ENCODE results near the gene BRWD1.

BRWD1 gene

DNA sequence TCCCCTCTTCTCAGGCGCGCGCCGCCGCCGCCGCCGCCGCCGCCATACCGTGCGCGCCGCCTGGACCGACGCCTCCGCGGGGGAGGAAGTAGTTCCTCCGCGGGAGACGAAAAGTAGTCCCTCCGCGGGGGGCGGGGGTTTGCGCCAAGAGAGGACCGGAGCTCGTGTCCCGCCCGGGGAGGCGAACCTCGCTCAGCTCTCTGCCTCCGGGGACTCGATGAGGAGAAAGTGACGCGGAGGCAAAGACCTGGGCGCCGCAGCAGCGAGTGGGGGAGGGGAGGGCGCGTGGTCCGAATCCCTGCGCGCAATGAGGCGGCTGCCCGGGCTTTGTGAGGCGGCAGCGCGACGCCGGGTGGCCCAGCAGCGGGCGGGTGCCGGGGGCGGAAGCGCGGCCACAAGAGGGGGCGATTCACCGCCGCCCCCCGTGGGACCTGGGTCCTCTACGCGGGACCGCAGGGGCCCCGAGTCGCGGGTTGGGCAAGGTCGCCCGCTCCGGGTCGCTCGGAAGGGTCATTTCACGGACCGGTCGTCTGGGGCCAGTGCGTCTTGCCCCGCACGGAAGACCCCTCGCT is at the start of gene BRWD1:
BRWD1 (minus strand) TSS at position 62 of the 572 bp plus-strand sequence. CDS start 141 bp downstream, outside the sequence.
- DNase-seq: peak; percentile 95 to 99 (median 96)

DNA sequence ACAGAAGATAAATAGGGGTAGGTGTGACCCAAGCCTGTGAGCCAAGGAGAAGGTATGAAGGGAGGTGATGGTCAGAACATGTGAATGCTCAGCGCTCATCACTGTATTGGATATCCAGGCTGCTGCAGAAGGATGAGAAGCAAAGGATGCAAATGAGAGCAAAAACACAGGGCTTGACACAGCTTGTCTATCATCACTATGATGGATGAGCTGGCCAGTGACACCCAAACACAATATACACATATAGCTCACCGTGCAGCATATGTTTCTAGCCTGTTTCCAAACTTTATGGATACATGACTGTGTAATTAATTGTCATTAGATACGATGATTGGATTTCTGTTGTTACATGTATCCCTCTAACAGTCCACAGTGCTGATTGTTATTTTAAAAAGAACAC is 49.3 kb upstream of the BRWD1 start:
- DNase-seq: no peak

DNA sequence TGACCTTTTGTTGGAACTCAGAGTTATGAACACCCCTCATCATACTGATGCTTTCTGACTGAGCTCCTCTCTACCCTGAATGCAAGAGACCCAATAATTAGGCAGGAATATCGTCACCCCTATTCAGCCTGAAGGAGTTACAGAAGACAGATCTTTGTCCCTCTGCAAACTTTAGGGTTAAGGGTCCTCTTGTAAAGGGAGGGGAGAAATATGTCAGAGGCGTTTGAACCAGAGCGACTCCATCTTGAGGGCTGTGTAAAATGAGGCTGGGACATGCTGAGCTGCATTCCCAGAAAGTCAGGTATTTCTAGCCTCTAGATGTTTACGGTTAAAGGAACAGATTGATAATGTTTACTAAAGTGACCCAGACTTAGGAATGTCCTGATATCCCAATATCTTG is 46.0 kb upstream of the BRWD1 start:
- no peak for DNase-seq

GRCh38 chr21:39353295-39353694 is 39.9 kb upstream of the BRWD1 start:
- no peak for DNase-seq

GRCh38 chr21:39350094-39351005 is 36.9 kb upstream of the BRWD1 start:
- DNase-seq: no peak

DNA sequence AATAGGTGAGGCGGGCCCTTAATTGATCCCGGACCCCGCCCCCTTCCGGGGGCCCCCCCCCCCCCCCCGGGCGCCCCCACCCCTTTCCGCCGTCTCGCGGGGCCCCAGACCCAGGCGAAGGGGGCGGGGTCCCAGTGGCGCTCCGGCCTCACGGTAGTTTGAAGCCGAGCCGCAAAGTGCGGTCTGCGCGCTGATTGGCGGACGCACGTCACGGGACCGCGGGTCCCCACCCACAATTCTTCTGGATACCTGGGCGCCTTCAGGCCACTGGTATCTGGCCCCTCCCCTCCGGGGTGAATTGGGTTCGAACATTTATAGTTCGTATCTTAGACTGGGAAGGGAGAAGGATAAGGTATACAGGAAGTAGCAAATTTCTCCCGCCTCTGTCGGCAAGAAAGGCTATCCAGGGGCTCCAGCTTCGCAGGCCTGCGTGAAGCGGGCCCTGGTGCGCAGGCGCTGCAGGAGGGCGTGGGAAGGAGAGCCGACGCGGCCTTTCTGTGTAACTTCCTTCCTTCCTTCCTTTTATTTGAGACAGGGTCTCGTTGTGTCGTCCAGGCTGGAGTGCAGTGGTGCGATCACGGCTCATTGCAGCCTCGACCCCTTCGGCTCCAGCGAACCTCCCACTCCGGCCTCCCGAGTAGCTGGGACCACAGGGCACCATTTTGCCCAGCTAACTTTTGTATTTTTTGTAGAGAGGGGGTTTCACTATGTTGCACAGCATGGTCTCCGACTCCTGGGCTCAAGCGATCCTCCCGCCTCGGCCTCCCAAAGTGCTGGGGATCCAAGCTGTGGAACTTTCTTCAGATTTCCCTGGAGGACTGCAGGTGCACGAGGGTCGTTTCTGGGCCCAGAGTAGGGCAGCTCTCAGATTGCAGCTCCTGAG is 36.0 kb upstream of the BRWD1 start:
- DNase-seq: peak; percentile 98 to 99 (median 99)

GRCh38 chr21:39348355-39349210 is 35.2 kb upstream of the BRWD1 start, which contains the start of gene HMGN1:
Gene HMGN1 (minus strand): TSS chr21:39349088. CDS start chr21:39348917, 171 bp downstream.
- DNase-seq: peak; percentile 96 to 99 (median 98)

GRCh38 chr21:39348040-39348354 is 34.6 kb upstream of the BRWD1 start:
- DNase-seq: peak in 1 of 3 experiments; percentile 57

- peak in 1 of 3 experiments; percentile 62 for DNase-seq
Measured at GRCh38 chr21:39347537-39347936, 34.1 kb upstream of the BRWD1 start.

DNA sequence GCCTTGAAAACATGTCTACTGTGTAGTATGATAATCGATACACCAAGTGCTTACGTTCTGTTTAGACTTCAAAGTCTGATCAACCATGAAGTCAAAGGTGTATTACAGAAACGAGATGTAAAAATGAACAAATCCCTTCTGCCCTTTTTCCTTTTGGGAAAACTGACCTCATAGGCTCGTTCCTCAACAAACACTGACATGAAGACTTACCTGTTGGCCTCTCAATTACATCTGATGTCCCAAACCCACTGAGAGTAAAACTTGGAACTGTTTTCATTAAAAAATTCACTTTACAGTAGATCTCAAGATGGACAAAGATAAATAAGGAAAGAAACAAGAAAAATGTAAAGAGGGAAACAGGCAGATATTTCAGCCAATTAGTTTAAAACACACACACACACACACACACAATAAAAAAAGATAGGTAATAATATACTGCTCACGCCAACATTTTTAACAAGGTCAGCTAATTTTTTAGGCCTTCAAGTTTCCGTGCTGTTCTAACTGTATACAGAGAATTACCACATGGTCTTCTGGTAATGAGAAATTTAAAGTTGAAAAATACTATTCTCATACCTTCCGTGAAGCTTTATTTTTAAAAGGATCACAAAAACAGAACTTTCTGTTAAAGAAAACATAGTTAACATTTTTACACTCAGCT is 33.4 kb upstream of the BRWD1 start:
- DNase-seq: no peak

DNA sequence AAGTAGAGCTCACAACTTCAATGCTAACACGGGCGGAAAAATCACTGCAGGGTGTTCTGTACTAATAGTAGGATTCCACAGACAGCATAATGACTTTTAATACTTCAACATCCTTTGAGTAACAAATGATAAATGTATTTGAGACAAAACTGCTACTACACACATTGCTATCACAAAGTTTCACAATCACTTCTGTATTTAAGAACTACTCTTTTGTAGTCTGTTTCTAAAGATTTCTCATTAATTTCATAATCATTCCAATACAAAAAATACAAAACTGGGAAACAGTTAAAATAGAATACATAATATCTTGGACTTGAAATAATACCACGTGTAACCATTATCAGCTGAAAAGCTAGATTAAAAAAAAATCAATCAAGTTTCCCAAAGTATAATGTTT is 32.8 kb upstream of the BRWD1 start:
- DNase-seq: no peak

GRCh38 chr21:39345440-39345839 is 32.0 kb upstream of the BRWD1 start:
- peak in 1 of 3 experiments; percentile 29 for DNase-seq

DNA sequence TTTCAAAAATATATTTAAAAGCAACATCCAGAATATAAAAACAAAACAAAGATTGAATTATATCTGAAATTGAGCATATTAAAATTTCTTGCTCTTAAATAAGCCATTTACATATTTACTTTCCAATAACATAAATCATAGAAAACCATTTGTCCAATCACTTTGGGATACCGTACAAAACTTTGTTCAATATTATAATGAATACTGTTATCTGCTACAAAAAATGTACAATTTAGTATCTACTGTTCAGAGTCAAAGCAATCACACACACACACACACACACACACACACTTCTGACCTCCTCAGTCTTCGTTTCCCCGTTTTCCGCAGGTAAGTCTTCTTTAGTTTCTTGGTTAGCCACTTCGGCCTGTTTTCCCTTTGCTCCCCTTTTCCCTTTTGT is 31.4 kb upstream of the BRWD1 start:
- DNase-seq: no peak

GRCh38 chr21:39341249-39341923 is 28.0 kb upstream of the BRWD1 start:
- DNase-seq: no peak

DNA sequence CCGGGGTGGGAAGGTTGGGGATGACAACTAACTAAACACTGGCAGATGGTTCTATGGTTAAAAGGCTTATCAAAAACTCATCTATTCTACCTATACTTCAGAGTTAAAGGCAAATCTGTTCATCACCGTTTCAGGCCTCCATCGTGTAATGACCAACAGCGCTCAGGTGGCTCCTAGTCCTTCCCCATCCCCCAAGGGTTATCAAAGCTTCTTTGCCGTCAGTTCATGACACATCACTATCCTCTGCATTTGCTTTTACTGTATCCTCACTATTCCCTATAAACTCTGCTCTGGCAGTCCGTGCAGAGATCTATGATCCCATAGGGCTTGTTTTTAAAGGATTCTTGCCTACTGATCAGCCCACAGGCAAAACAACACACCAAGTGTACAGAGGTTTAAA is 27.3 kb upstream of the BRWD1 start:
- no peak for DNase-seq

DNA sequence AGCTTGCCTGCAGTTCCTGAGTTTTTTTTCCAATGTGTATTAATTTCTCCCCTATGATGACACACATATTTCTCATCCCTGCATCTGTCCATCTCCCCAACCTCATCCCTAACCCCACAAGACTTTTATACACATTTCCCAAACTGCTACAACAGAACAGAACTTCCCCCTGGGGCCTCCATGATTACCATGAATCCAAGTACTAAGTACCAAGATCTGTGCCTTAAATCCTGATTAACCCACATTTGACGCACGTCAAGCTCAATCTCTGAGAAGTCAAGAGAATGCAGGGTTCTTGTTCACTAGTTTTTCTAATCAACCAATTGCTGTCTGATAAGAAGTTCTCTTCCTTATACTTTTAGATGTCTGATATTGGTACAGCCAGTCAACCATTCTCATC is 25.8 kb upstream of the BRWD1 start:
- no peak for DNase-seq

DNA sequence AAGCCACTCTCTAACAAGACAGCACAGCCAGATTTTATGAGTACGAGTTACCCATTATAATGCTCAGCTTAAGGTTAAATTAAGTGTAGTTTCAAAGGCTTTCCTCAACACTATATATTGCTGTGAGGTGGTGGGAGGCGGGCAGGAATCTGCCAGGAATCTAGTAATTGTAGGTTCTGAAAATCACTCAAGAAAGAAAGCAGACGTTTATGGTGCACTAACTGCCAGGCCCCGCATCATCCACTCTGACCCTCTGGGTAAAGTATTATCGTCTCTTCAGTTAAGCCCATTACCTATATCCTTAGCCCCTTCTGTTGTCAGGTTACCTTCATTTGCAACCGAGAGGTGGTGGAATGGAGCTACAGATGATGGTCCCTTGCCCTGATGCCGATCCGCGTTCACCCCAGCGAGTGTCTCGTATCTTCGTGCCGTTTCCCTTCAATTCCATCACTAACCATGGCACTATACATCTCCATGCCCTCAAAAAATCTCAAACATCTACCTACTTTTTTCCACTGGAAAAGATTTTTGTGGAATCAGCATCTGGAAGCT is 23.1 kb upstream of the BRWD1 start:
- no peak for DNase-seq

- DNase-seq: no peak
Measured at GRCh38 chr21:39334611-39335010, 21.2 kb upstream of the BRWD1 start.

DNA sequence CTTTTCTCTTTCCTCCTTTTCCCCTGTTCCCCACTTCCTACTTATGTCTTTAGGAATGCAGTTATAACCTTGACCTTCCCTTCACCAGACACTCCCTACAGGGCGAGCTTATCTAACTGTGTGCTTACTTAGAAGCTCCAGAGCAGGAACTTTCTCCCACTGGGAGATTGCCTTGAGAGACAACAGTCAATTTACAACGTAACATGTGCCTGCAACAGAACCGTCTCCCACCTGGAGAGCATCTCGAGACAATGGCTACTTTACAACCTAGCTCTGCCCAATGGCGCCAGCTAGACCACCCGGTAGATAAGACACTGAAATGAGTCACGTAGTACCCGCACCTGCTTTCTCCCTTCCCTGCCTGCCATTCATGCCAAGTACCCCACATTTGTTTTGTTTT is 18.7 kb upstream of the BRWD1 start:
- DNase-seq: no peak

- DNase-seq: no peak
Measured at GRCh38 chr21:39330001-39330400, 16.6 kb upstream of the BRWD1 start.

DNA sequence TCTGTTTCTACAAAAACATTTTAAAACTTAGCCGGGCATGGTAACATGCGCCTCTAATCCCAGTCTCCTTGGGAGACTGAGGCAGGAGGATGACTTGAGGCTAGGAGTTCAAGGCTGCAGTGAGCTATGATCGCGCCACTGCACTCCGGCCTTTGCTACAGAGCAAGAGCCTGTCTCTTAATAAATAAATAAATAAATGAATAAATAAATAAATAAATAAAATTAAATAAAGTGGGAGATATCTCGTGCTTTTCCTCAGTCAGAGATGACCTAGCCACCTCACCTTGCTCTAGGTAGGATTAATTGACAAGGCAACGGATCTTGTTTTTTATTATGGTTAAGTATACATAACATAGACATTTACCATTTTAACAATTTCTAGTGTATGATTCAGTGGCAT is 14.3 kb upstream of the BRWD1 start:
- no peak for DNase-seq

Data from NCI-H1417 (cell line).